ENCODE results near the gene TFDP1.
"Not testable (repeated sequence)": the region's sequence is repeated elsewhere in the genome, so short reads cannot be mapped to it uniquely, and the experiment has no call there.

DNA sequence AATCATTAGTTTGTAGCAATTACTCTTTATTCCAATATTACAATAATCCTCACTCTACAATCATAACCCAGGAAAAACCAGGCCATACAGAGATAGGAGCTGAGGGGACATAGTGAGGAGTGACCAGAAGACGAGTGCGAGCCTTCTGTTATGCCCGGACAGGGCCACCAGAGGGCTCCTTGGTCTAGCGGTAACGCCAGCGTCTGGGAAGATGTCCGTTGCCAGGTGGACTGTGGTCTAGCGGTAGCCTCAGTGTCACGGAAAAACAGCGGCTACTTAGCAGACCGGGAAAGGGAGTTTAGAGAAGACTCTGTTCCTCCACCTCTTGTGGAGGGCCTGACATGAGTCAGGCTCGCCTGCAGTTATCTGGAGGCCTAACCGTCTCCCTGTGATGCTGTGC, 36.9 kb downstream of the TFDP1 start:
- TF ChIP-seq, protein P1, sequence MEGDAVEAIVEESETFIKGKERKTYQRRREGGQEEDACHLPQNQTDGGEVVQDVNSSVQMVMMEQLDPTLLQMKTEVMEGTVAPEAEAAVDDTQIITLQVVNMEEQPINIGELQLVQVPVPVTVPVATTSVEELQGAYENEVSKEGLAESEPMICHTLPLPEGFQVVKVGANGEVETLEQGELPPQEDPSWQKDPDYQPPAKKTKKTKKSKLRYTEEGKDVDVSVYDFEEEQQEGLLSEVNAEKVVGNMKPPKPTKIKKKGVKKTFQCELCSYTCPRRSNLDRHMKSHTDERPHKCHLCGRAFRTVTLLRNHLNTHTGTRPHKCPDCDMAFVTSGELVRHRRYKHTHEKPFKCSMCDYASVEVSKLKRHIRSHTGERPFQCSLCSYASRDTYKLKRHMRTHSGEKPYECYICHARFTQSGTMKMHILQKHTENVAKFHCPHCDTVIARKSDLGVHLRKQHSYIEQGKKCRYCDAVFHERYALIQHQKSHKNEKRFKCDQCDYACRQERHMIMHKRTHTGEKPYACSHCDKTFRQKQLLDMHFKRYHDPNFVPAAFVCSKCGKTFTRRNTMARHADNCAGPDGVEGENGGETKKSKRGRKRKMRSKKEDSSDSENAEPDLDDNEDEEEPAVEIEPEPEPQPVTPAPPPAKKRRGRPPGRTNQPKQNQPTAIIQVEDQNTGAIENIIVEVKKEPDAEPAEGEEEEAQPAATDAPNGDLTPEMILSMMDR (IDR thresholded peaks at IDR 0.05), result peak in 3 of 6 experiments; percentile 22 to 33 (median 32)
- TF ChIP-seq POLR2A (IDR thresholded peaks at IDR 0.05), result not testable (repeated sequence)
